ENCODE measurements around the gene NR2E3.

GRCh38 chr15:71822890-71823630 is 12.7 kb downstream of the NR2E3 start:
- no peak for TF ChIP-seq CTCF (IDR thresholded peaks at IDR 0.05)
- TF ChIP-seq POLR2A (IDR thresholded peaks at IDR 0.05), result no peak

Data from heart left ventricle (tissue), 13 donors.